ENCODE measurements around the gene RPL7L1. TPM values are rescaled to one million over a fixed set of nuclear protein-coding genes. Genes with fewer than 3 reads are reported as not detected.
"Not testable (repeated sequence)": the region's sequence is repeated elsewhere in the genome, so short reads cannot be mapped to it uniquely, and the experiment has no call there.

The RPL7L1 gene
- total and polyA plus RNA-seq, 8 donors: 64.6 to 122 (median 111) TPM

- intact Hi-C loops (cut with DNase I): no loop called here
- H3K36me3 ChIP-seq: no peaks in the 10 kb centered on the region
- ATAC-seq (no peak), DNase-seq (peak in 3 of 4 donors; percentile 46 to 69 (median 61))
- H3K4me3 ChIP-seq: no peak overlapping the region
- TF ChIP-seq CTCF (IDR thresholded peaks at IDR 0.05): peak; percentile 74
- no peaks in the 10 kb centered on the region for H3K27me3 ChIP-seq
- no peaks in the 10 kb centered on the region for H3K9me3 ChIP-seq
- H3K4me1 ChIP-seq: peaks cover 8% of the 10 kb centered on the region in 2 donors
- H3K27ac ChIP-seq: no peak overlapping the region
These were observed 19.5 kb downstream of the RPL7L1 start for GRCh38 chr6:42898891-42899361.

- no peaks in the 10 kb centered on the region for H3K9me3 ChIP-seq
- H3K27me3 ChIP-seq: no peaks in the 10 kb centered on the region
- ATAC-seq (no peak), DNase-seq (peak in 1 of 4 donors; percentile 49)
- H3K36me3 ChIP-seq: no peaks in the 10 kb centered on the region
- peaks cover 8% of the 10 kb centered on the region in 2 donors for H3K4me1 ChIP-seq
- no peak for TF ChIP-seq CTCF (IDR thresholded peaks at IDR 0.05)
- no peak overlapping the region for H3K27ac ChIP-seq
- intact Hi-C loops (cut with DNase I): loop anchor here in 1 of 2 donors (10.0 kb wide), 1 partner anchor 245 kb away; no protein-coding TSS in a partner anchor
- H3K4me3 ChIP-seq: no peak overlapping the region
These were observed 20.5 kb downstream of the RPL7L1 start for GRCh38 chr6:42899871-42900270.

GRCh38 chr6:42901538-42901957 lies 22.1 kb downstream of the RPL7L1 start:
- DNase-seq (peak in 3 of 4 donors; percentile 77 to 87 (median 78)), ATAC-seq (peak; percentile 100)
- Histone ChIP-seq H3K4me3 (no peak overlapping the region), H3K9me3 (no peaks in the 10 kb centered on the region), H3K27ac (no peak overlapping the region), H3K4me1 (peaks cover 8% of the 10 kb centered on the region in 2 donors), H3K36me3 (no peaks in the 10 kb centered on the region), H3K27me3 (no peaks in the 10 kb centered on the region)
- intact Hi-C loops (cut with DNase I): loop anchor here in 1 of 2 donors (10.0 kb wide), 1 partner anchor 243 kb away; no protein-coding TSS in a partner anchor
- TF ChIP-seq CTCF (IDR thresholded peaks at IDR 0.05): peak; percentile 80 to 81

- H3K27ac ChIP-seq, DNase-seq, H3K4me3 ChIP-seq: not testable (repeated sequence)
These were observed 23.2 kb downstream of the RPL7L1 start for GRCh38 chr6:42902429-42903263.

GRCh38 chr6:42904467-42904866 lies 25.1 kb downstream of the RPL7L1 start:
- intact Hi-C loops (cut with DNase I): loop anchor here in 1 of 2 donors (10.0 kb wide), 1 partner anchor 240 kb away; no protein-coding TSS in a partner anchor
- DNase-seq: no peak
- no peak overlapping the region for H3K27ac ChIP-seq
- no peak for ATAC-seq
- H3K9me3 ChIP-seq: no peaks in the 10 kb centered on the region
- TF ChIP-seq CTCF (IDR thresholded peaks at IDR 0.05): no peak
- H3K27me3 ChIP-seq: no peaks in the 10 kb centered on the region
- no peak overlapping the region for H3K4me3 ChIP-seq
- peaks cover 8% of the 10 kb centered on the region in 2 donors for H3K4me1 ChIP-seq
- H3K36me3 ChIP-seq: no peaks in the 10 kb centered on the region

More at GRCh38 chr6:42902429-42903263, 23.2 kb downstream of the RPL7L1 start:
- not testable (repeated sequence) for H3K36me3 ChIP-seq, H3K4me1 ChIP-seq, H3K9me3 ChIP-seq, ATAC-seq, H3K27me3 ChIP-seq
- intact Hi-C loops (cut with DNase I): loop anchor here in 1 of 2 donors (10.0 kb wide), 1 partner anchor 242 kb away; no protein-coding TSS in a partner anchor

Data from left lung (tissue), 10 donors.